Vagina (tissue), 2 donors: ENCODE results near the gene CBY2. TPM values are rescaled to one million over a fixed set of nuclear protein-coding genes. Genes with fewer than 3 reads are reported as not detected.
A peak's percentile ranks its signal among the peaks of the same experiment; 100 is the strongest.

Experiments used
- DNase-seq, 2 donors: peaks; one replicate each; pipeline ENCODE4 v3.0.0-alpha.2; 2017; ENCODE audit errors: extremely low spot score in 2 of 2
- H3K27ac ChIP-seq: fragments of 200-600 bp; sonication (generic); one replicate; pipeline ENCODE4 v1.5.1; 2019
- H3K27me3 ChIP-seq: fragments of 200-600 bp; sonication (generic); one replicate; pipeline ENCODE4 v1.5.1; 2019
- H3K36me3 ChIP-seq, 2 donors: fragments of 200-600 bp; sonication (generic); one replicate each; pipeline ENCODE4 v1.5.1; 2017 to 2019
- H3K4me1 ChIP-seq: fragments of 200-600 bp; sonication (generic); one replicate; pipeline ENCODE4 v1.5.1; 2019
- H3K4me3 ChIP-seq, 2 donors: fragments of 200-600 bp; sonication (generic); 1 replicate in 1 of 2; 2 replicates in 1 of 2; pipeline ENCODE4 v1.5.1; 2016 to 2019
- H3K9me3 ChIP-seq: fragments of 200-600 bp; sonication (generic); one replicate; pipeline ENCODE4 v1.5.1; 2019
- CTCF ChIP-seq, 3 experiments: fragments of 450-650 bp in 2 of 3; fragments of 200-600 bp in 1 of 3; sonication (generic) in 1 of 3; IDR thresholded peaks; one replicate each; pipeline ENCODE4 v1.5.1; 2017 to 2019; ENCODE audit warnings: antibody characterized with exemption in 3 of 3, mild to moderate bottlenecking in 2 of 3, moderate library complexity in 2 of 3
- POLR2A ChIP-seq, 2 donors: fragments of 450-650 bp; IDR thresholded peaks; one replicate each; pipeline ENCODE4 v1.6.1; 2017; ENCODE audit warnings: antibody characterized with exemption in 2 of 2, mild to moderate bottlenecking in 2 of 2, moderate library complexity in 2 of 2
- POLR2AphosphoS5 ChIP-seq, 2 donors: sonication (generic); formaldehyde crosslinking; IDR thresholded peaks; one replicate each; pipeline ENCODE4 v1.9.0; 2017; ENCODE audit warnings: antibody characterized with exemption in 2 of 2, mild to moderate bottlenecking in 2 of 2, low read depth in 1 of 2; ENCODE audit not compliant: insufficient read depth in 1 of 2
- intact Hi-C: fragments of 100-400 bp; cut with DNase I; formaldehyde crosslinking; loops from one replicate; pipeline ENCODE4 v1.15.1; 2023
- total RNA-seq: library from RNA; depleted of rRNA; stranded (reverse); fragments of >200 nt; gene quantifications from one replicate; pipeline ENCODE4 v1.2.3, GENCODE V29; 2016

CBY2 gene
- total RNA-seq, 1 donor from 2014 or later = not detected

- H3K36me3 ChIP-seq = no peaks in the 10 kb centered on the region
- no peak overlapping the region for H3K4me3 ChIP-seq
- no peaks in the 10 kb centered on the region for H3K27me3 ChIP-seq
- no peaks in the 10 kb centered on the region for H3K4me1 ChIP-seq
- intact Hi-C loops = loop anchor here (10.0 kb wide), 1 partner anchor 454 kb away; no protein-coding TSS in a partner anchor
- TF ChIP-seq POLR2A (IDR thresholded peaks at IDR 0.05) = no peak
- no peak for TF ChIP-seq POLR2AphosphoS5 (IDR thresholded peaks at IDR 0.05; ENCODE audit: insufficient read depth in 1 of 2, low read depth in 1 of 2)
- TF ChIP-seq CTCF (IDR thresholded peaks at IDR 0.05) = no peak
- no peak for DNase-seq
- H3K9me3 ChIP-seq = no peaks in the 10 kb centered on the region
- H3K27ac ChIP-seq = no peak overlapping the region
Observed at GRCh38 chr13:45691251-45691650, 10.9 kb upstream of the CBY2 start.

GRCh38 chr13:45691667-45692066, 10.5 kb upstream of the CBY2 start:
- H3K36me3 ChIP-seq = no peaks in the 10 kb centered on the region
- H3K4me1 ChIP-seq = no peaks in the 10 kb centered on the region
- H3K4me3 ChIP-seq = no peak overlapping the region
- no peaks in the 10 kb centered on the region for H3K27me3 ChIP-seq
- intact Hi-C loops = loop anchor here (10.0 kb wide), 1 partner anchor 453 kb away; no protein-coding TSS in a partner anchor
- no peaks in the 10 kb centered on the region for H3K9me3 ChIP-seq
- H3K27ac ChIP-seq = no peak overlapping the region
- TF ChIP-seq POLR2AphosphoS5 (IDR thresholded peaks at IDR 0.05; ENCODE audit: insufficient read depth in 1 of 2, low read depth in 1 of 2) = no peak
- TF ChIP-seq POLR2A (IDR thresholded peaks at IDR 0.05) = no peak
- no peak for TF ChIP-seq CTCF (IDR thresholded peaks at IDR 0.05)
- no peak for DNase-seq

- Histone ChIP-seq H3K4me1 (no peaks in the 10 kb centered on the region), H3K27ac (no peak overlapping the region), H3K36me3 (no peaks in the 10 kb centered on the region), H3K9me3 (no peaks in the 10 kb centered on the region), H3K27me3 (no peaks in the 10 kb centered on the region), H3K4me3 (no peak overlapping the region)
- intact Hi-C loops = loop anchor here (10.0 kb wide), 1 partner anchor 450 kb away; no protein-coding TSS in a partner anchor
- peak in 1 of 2 donors; percentile 52 for DNase-seq
- no peak for TF ChIP-seq CTCF (IDR thresholded peaks at IDR 0.05)
- no peak for TF ChIP-seq POLR2A (IDR thresholded peaks at IDR 0.05)
- TF ChIP-seq POLR2AphosphoS5 (IDR thresholded peaks at IDR 0.05; ENCODE audit: insufficient read depth in 1 of 2, low read depth in 1 of 2) = no peak
Observed at GRCh38 chr13:45695198-45695730, 6.9 kb upstream of the CBY2 start.

GRCh38 chr13:45696610-45697226, 5.4 kb upstream of the CBY2 start:
- H3K9me3 ChIP-seq = no peaks in the 10 kb centered on the region
- no peaks in the 10 kb centered on the region for H3K36me3 ChIP-seq
- H3K4me3 ChIP-seq = no peak overlapping the region
- no peak overlapping the region for H3K27ac ChIP-seq
- intact Hi-C loops = loop anchor here (10.0 kb wide), 1 partner anchor 448 kb away; no protein-coding TSS in a partner anchor
- H3K27me3 ChIP-seq = no peaks in the 10 kb centered on the region
- no peak for TF ChIP-seq POLR2AphosphoS5 (IDR thresholded peaks at IDR 0.05; ENCODE audit: insufficient read depth in 1 of 2, low read depth in 1 of 2)
- TF ChIP-seq POLR2A (IDR thresholded peaks at IDR 0.05) = no peak
- TF ChIP-seq CTCF (IDR thresholded peaks at IDR 0.05) = no peak
- no peak for DNase-seq
- no peaks in the 10 kb centered on the region for H3K4me1 ChIP-seq
